H9 (cell line): ENCODE data around the gene SMC3. TPM values are rescaled to one million over a fixed set of nuclear protein-coding genes. Genes with fewer than 3 reads are reported as not detected.

Experiments used
- DNase-seq: peaks from one replicate; pipeline ENCODE4 v3.0.0-alpha.2; 2017
- H2AFZ ChIP-seq: one replicate; pipeline ENCODE4 v1.6.1; 2013; ENCODE audit warnings: mild to moderate bottlenecking, low read length, control low read depth, moderate library complexity
- H2AK5ac ChIP-seq: 2 replicates; pipeline ENCODE4 v1.6.1; 2013; ENCODE audit warnings: low read length, control low read depth, mixed read lengths; ENCODE audit not compliant: insufficient read length
- H2BK120ac ChIP-seq: one replicate; pipeline ENCODE4 v1.6.1; 2013; ENCODE audit warnings: low read depth, mild to moderate bottlenecking, low read length, control low read depth, inconsistent platforms; ENCODE audit not compliant: poor library complexity, severe bottlenecking
- H2BK12ac ChIP-seq: 2 replicates; pipeline ENCODE4 v1.6.1; 2013; ENCODE audit warnings: low read length, control low read depth, mixed read lengths, low read depth; ENCODE audit not compliant: insufficient read length
- H2BK15ac ChIP-seq: 2 replicates; pipeline ENCODE4 v1.6.1; 2013; ENCODE audit warnings: low read depth, low read length, control low read depth
- H2BK20ac ChIP-seq: one replicate; pipeline ENCODE4 v1.6.1; 2013; ENCODE audit warnings: low read depth, mild to moderate bottlenecking, low read length, control low read depth, inconsistent platforms; ENCODE audit not compliant: poor library complexity, severe bottlenecking
- H2BK5ac ChIP-seq: 2 replicates; pipeline ENCODE4 v1.6.1; 2013; ENCODE audit warnings: low read length, control low read depth, mixed read lengths; ENCODE audit not compliant: insufficient read length
- H3K14ac ChIP-seq: 2 replicates; pipeline ENCODE4 v1.6.1; 2013; ENCODE audit warnings: low read length, control low read depth; ENCODE audit not compliant: insufficient read depth
- H3K18ac ChIP-seq: 2 replicates; pipeline ENCODE4 v1.6.1; 2013; ENCODE audit warnings: low read depth, mild to moderate bottlenecking, mixed read lengths, low read length, control low read depth; ENCODE audit not compliant: insufficient read length
- H3K23ac ChIP-seq: 2 replicates; pipeline ENCODE4 v1.6.1; 2013; ENCODE audit warnings: low read length, control low read depth, mixed read lengths, low read depth; ENCODE audit not compliant: insufficient read length
- H3K23me2 ChIP-seq: 2 replicates; pipeline ENCODE4 v1.6.1; 2013; ENCODE audit warnings: low read depth, mild to moderate bottlenecking, mixed read lengths, low read length, control low read depth; ENCODE audit not compliant: insufficient read length, poor library complexity, severe bottlenecking
- H3K27ac ChIP-seq: 2 replicates; pipeline ENCODE4 v1.5.1; 2013; ENCODE audit warnings: low read length, control low read depth, mixed read lengths, low read depth; ENCODE audit not compliant: insufficient read length
- H3K27me3 ChIP-seq: 2 replicates; pipeline ENCODE4 v1.6.1; 2013; ENCODE audit warnings: low read length, control low read depth, inconsistent platforms; ENCODE audit not compliant: insufficient read depth
- H3K4ac ChIP-seq: 2 replicates; pipeline ENCODE4 v1.6.1; 2013; ENCODE audit warnings: low read depth, mild to moderate bottlenecking, control low read depth, inconsistent platforms, low read length, moderate library complexity
- H3K4me1 ChIP-seq: 2 replicates; pipeline ENCODE4 v1.6.1; 2013; ENCODE audit warnings: low read length, control low read depth, inconsistent platforms; ENCODE audit not compliant: insufficient read depth
- H3K4me2 ChIP-seq: 2 replicates; pipeline ENCODE4 v1.6.1; 2013; ENCODE audit warnings: low read length, control low read depth, mixed read lengths; ENCODE audit not compliant: insufficient read length, insufficient read depth
- H3K56ac ChIP-seq: 2 replicates; pipeline ENCODE4 v1.6.1; 2013; ENCODE audit warnings: low read depth, mild to moderate bottlenecking, mixed read lengths, low read length, control low read depth; ENCODE audit not compliant: insufficient read length
- H3K79me1 ChIP-seq: 2 replicates; pipeline ENCODE4 v1.6.1; 2013; ENCODE audit warnings: low read depth, mild to moderate bottlenecking, moderate library complexity, low read length, control low read depth, inconsistent platforms; ENCODE audit not compliant: insufficient read depth, poor library complexity, severe bottlenecking
- H3K79me2 ChIP-seq: 2 replicates; pipeline ENCODE4 v1.6.1; 2013; ENCODE audit warnings: low read length, control low read depth, inconsistent platforms; ENCODE audit not compliant: insufficient read depth
- H3K9ac ChIP-seq: 2 replicates; pipeline ENCODE4 v1.6.1; 2013; ENCODE audit warnings: low read length, control low read depth, mixed read lengths; ENCODE audit not compliant: insufficient read length; ENCODE audit errors: extremely low read depth
- H3K9me3 ChIP-seq: one replicate; pipeline ENCODE4 v1.6.1; 2013; ENCODE audit warnings: low read depth, low read length, inconsistent platforms; ENCODE audit not compliant: control insufficient read depth
- H3T11ph ChIP-seq: one replicate; pipeline ENCODE4 v1.6.1; 2013; ENCODE audit warnings: mild to moderate bottlenecking, low read length, control low read depth, inconsistent platforms
- H4K20me1 ChIP-seq: one replicate; pipeline ENCODE4 v1.6.1; 2013; ENCODE audit not compliant: control insufficient read depth, insufficient read length, insufficient read depth
- H4K5ac ChIP-seq: 2 replicates; pipeline ENCODE4 v1.6.1; 2013; ENCODE audit warnings: low read depth, mild to moderate bottlenecking, mixed read lengths, low read length, control low read depth; ENCODE audit not compliant: insufficient read length
- H4K8ac ChIP-seq: replicated peaks from 2 replicates; pipeline ENCODE4 v1.6.1; 2013; ENCODE audit warnings: low read length, control low read depth, mixed read lengths, low read depth; ENCODE audit not compliant: insufficient read length
- H4K91ac ChIP-seq: 2 replicates; pipeline ENCODE4 v1.6.1; 2013; ENCODE audit warnings: low read depth, mild to moderate bottlenecking, moderate library complexity, mixed read lengths, low read length, control low read depth; ENCODE audit not compliant: insufficient read length
- H3K27ac Mint-ChIP-seq, 3 experiments: 2 replicates in 2 of 3; 3 replicates in 1 of 3; pipeline ENCODE4 v1.8.0; 2020 to 2021; ENCODE audit warnings: mixed read lengths in 3 of 3, mild to moderate bottlenecking in 1 of 3, moderate library complexity in 1 of 3
- H3K27me3 Mint-ChIP-seq: 2 replicates; pipeline ENCODE4 v1.8.0; 2021; ENCODE audit warnings: low read depth, mild to moderate bottlenecking, moderate library complexity, mixed read lengths
- H3K36me3 Mint-ChIP-seq, 3 experiments: 2 replicates in 2 of 3; 3 replicates in 1 of 3; pipeline ENCODE4 v1.8.0; 2020 to 2021; ENCODE audit warnings: low read depth in 3 of 3, mixed read lengths in 3 of 3; ENCODE audit not compliant: insufficient read depth in 1 of 3
- H3K4me1 Mint-ChIP-seq, 2 experiments: 2 replicates each; pipeline ENCODE4 v1.8.0; 2020; ENCODE audit warnings: mixed read lengths in 2 of 2
- H3K4me3 Mint-ChIP-seq, 2 experiments: 2 replicates in 1 of 2; 3 replicates in 1 of 2; pipeline ENCODE4 v1.8.0; 2020 to 2021; ENCODE audit warnings: mild to moderate bottlenecking in 2 of 2, mixed read lengths in 2 of 2, moderate library complexity in 1 of 2
- H3K9me3 Mint-ChIP-seq, 2 experiments: 2 replicates in 1 of 2; 3 replicates in 1 of 2; pipeline ENCODE4 v1.8.0; 2020; ENCODE audit warnings: mild to moderate bottlenecking in 2 of 2, mixed read lengths in 2 of 2, moderate library complexity in 1 of 2
- whole genome bisulfite sequencing: extraction: QIAGEN DNeasy Blood & Tissue Kit; methylation state at CpG from one replicate; pipeline ENCODE4 v1.1.7; 2013; ENCODE audit warnings: missing lambda C conversion rate, low lambda C conversion rate, mixed read lengths; ENCODE audit not compliant: insufficient read length; ENCODE audit errors: extremely low coverage; 5-methylcytosine and 5-hydroxymethylcytosine counted together
- total RNA-seq: library from RNA; stranded (reverse); gene quantifications from 2 replicates; pipeline ENCODE4 v1.2.1, GENCODE V29; 2021
- TF ChIP-seq, protein P1 (sequence below): fragments of 200-600 bp; sonication (generic); conservative IDR thresholded peaks from 3 replicates; pipeline ENCODE4 v1.8.0; 2021; ENCODE audit warnings: antibody characterized with exemption, mild to moderate bottlenecking

SMC3 gene
- total RNA-seq, 1 experiment from 2014 or later, result 82.4 TPM

GRCh38 chr10:110546499-110547110 lies 20.9 kb upstream of the SMC3 start:
- Histone ChIP-seq H3K27ac (no peak overlapping the region), H3K27me3 (no peaks in the 10 kb centered on the region), H4K5ac (no peak overlapping the region), H2AFZ (no peak overlapping the region), H3K18ac (no peak overlapping the region), H2BK12ac (no peak overlapping the region), H3K56ac (no peak overlapping the region), H3K14ac (no peak overlapping the region), H3K23ac (no peak overlapping the region), H3K4me1 (no peaks in the 10 kb centered on the region), H3K79me2 (no peaks in the 10 kb centered on the region), H2BK120ac (no peak overlapping the region), H3T11ph (no peak overlapping the region), H4K20me1 (no peaks in the 10 kb centered on the region), H4K91ac (no peak overlapping the region), H3K23me2 (no peaks in the 10 kb centered on the region), H3K79me1 (no peaks in the 10 kb centered on the region), H3K9me3 (no peaks in the 10 kb centered on the region), H3K4ac (no peak overlapping the region), H2BK20ac (no peak overlapping the region), H2AK5ac (no peak overlapping the region), H2BK5ac (no peak overlapping the region), H2BK15ac (no peak overlapping the region), H3K4me2 (no peak overlapping the region), H3K9ac (no peak overlapping the region), H4K8ac (no peak overlapping the region)
- Mint-ChIP-seq H3K9me3 (no peaks in the 10 kb centered on the region), H3K27me3 (no peaks in the 10 kb centered on the region; the same call in none of the 2 replicates), H3K4me1 (peaks cover 6 to 9% of the 10 kb centered on the region in 2 experiments), H3K27ac (no peak overlapping the region), H3K4me3 (no peak overlapping the region), H3K36me3 (no peaks in the 10 kb centered on the region)
- TF ChIP-seq, protein P1, sequence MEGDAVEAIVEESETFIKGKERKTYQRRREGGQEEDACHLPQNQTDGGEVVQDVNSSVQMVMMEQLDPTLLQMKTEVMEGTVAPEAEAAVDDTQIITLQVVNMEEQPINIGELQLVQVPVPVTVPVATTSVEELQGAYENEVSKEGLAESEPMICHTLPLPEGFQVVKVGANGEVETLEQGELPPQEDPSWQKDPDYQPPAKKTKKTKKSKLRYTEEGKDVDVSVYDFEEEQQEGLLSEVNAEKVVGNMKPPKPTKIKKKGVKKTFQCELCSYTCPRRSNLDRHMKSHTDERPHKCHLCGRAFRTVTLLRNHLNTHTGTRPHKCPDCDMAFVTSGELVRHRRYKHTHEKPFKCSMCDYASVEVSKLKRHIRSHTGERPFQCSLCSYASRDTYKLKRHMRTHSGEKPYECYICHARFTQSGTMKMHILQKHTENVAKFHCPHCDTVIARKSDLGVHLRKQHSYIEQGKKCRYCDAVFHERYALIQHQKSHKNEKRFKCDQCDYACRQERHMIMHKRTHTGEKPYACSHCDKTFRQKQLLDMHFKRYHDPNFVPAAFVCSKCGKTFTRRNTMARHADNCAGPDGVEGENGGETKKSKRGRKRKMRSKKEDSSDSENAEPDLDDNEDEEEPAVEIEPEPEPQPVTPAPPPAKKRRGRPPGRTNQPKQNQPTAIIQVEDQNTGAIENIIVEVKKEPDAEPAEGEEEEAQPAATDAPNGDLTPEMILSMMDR, result no peak
- no CpG with 5 or more reads among the region's 7 CpGs for WGBS
- no peak for DNase-seq
